ENCODE measurements around the gene EIF4A3.

The EIF4A3 gene

DNA sequence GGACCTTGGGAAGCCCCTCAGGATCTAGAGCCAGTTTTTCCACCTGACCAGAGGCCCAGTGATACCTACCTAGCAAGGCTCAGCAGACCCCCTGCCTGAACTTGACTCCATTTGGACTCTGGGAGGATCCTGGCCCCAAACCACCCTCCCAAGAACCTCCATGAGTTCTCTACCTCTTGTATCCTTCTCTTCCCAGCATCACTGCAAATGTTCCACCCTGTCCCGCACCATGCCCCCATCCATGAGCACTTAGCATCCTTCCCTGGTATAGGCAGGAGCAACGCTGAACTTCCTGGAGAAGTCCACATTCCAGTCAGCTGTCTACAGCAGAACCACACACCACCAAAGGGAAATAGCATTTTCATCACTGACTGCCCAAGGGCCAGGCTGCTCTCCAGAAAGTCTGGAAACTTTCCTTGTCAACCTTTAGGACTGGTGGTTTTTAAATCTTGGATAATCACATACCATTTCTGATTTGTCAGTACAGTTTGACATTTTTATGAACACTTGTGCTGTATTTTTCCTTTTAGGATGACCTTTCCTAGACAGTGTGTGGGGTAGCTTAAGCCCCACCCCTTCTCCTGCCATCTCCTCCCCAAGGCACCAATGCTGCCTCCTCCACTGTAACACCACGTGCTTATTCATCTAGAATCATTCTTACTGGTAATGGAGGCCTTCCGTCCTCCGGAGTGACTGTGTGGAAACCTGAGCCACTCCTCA is 13.9 kb downstream of the EIF4A3 start:
- no peak for DNase-seq

DNA sequence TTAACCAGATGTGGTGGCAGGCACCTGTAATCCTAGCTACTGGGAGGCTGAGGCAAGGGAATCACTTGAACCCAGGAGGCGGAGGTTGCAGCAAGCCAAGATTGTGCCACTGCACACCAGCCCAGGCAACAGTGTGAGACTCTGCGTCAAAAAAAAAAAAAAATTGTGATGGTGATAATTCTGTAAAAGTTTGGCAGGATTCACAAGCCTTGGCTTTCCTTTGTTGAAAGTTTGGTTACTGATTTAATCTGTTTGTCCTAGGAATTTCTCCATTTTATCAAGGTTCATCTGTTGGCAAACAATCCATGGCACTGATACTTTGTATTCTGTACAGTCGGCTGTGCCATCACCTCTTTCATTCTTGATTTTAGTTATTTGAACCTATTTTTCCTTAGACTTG is 15.9 kb downstream of the EIF4A3 start:
- DNase-seq = no peak

DNA sequence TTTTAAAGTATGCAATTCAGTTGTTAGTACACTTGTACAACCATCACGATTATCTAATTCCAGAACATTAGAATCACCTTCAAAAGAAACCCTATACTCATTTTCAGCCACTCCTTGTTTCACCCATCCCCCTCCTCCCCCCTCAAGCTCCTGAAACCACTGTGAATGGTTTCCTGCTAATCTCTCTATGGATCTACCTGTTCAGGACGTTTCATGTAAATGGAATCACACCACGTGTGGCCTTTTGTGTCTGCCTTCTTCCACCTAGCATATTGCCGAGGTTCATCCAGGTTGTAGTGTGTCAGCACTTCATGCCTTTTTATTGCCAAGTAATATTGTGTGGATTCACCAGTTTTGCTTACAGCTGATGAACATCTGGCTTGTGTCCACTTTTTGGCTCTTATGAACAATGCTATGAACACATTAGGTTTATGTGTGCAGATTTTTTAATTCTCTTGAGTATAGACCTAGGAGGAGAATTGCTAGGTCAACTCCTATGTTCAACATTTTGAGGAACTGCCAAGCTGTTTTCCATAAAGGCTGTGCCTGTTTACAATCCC is 17.8 kb downstream of the EIF4A3 start:
- no peak for DNase-seq

DNA sequence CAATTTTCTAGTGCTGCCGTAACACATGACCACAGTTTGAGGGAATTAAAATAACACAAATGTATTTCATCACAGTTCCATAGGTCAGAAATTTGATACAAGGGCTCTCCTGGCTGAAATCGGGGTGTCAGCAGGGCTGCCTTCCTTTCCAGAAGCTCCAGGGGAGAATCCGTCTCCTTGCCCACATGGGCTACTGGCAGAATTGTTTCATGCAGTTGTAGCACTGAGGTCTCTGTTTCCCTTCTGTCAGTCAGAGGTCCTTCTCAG is 20.5 kb downstream of the EIF4A3 start:
- DNase-seq = no peak

DNA sequence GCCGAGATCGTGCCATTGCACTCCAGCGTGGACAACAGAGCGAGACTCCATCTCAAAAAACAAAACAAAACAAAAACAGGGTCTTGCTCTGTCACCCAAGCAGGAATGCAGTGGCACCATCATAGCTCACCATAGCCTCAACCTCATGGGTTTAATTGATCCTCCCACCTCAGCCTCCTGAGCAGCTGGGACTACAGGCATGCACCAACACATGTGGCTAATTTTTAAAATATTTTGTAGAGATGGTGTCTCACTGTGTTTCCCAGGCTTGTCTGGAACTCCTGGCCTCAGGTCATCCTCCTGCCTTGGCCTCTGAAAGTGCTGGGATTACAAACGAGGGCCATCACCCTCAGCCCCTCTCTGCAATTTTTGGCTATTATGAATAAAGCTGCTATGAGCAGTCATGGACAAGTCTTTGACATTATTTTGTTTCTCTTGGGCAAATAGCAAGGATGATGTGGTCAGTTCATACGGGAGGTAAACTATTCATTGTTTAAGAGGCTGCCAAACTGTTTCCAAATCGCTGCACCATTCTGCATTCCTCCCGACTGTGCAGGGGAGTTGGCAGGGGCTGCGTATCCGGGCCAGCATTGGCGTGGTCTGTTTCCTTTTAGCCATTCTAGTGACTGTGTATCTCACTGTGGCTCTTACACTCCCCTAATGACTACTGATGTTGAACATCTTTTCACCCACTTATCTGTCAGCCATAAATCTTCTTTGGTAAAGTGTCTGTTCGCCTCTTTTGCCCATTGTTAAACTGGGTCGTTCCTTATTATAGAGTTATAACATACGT is 21.1 kb downstream of the EIF4A3 start:
- no peak for DNase-seq

DNA sequence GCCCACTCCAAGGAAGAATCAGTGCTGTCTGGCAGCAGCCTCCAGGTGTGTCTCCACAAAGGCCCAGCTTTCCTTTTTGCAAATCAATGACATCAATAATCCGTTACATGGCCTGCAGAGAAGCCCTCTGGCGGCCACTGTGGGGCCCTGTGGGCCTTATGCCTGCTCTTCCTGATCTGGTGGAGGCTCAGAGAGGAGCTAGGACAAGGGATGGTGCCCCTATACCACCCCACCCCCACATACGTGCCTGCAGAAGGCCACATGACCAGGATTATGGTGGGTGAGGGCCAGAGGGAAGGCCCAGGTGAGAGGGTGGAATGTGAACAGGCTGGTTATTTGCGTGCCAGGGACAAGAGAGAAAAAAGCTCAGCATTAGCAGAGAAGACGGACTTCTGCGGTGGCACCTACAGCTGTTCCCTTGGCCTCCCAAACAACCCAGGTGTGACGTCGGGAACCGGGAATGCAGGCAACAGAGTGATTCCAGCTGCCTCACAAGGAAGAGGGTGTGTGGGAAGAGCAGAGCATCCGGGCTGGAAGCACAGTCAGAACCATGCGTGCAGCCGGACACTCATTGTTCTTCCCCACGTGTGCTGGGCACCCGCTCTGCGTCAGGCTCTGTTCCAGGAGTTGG is 22.5 kb downstream of the EIF4A3 start:
- DNase-seq = no peak

DNA sequence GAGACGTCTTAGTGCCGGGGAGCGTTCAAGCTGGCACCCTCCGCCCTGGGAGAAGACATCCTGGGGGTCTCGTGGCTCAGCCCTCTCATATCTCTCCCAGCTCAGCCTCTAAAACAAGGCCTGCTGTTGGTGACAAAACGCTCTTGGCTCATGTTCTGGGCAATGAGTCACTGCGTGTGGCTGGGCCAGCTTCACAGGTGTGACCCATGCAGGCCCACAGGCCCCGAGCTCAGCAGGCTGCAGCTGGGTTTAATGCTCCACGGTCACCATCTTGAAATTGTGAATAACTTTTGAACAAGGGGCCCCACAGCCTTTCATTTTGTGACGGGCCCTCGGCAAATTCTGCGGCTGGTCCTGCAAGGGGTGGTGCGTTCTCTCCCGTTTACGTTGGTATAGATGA is 23.1 kb downstream of the EIF4A3 start:
- DNase-seq = no peak

DNA sequence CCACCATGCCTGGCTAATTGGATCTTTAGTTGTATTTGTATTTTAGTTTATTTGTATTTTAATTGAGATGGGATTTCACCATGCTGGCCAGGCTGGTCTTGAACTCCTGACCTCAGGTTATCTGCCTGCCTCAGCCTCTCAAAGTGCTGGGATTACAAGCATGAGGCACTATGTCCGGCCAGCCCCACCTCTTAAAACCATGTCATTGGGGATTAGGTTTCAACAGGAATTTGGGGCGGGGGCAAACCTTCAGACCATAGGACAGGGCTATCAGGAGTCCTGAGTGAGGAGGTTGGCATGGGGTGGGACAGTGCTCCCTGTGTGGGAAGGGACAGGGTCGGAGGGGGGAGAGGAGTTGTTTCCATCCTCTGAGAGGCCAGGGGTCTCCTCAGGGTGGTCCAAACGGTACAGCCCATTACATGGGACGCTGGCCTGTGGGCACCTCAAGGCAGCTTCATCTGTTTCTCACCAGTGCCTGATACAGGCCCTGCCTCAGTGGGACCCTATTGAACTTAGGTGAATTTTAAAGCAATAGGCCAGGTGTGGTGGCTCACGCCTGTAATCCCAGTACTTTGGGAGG is 23.9 kb downstream of the EIF4A3 start:
- DNase-seq = no peak

DNA sequence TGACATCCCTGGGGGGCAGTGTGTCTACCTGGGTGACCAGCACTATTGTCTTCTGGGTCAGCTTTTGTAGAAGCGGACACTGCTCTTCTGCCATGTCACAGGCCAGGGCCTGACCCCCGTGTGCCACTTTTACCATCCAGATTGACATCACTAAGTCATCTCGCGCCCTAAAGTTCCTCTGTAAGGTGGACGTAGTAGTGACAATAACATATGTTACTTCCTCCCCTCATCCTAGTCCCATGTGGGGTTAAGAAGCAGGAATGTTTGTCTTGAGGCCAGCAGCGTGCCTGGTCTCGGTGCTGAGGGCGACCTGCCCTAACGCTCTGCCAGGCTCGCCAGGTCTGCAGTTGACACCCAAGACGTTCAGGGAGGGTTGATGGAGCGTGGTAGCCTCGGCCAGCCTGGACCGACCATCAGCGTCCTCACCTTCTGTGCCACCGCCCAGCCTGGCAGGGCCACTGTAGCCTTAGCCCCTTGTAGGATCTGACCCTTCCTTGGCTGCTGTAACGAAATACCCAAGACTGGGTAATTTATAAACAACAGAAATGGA is 24.8 kb downstream of the EIF4A3 start:
- DNase-seq = no peak

DNA sequence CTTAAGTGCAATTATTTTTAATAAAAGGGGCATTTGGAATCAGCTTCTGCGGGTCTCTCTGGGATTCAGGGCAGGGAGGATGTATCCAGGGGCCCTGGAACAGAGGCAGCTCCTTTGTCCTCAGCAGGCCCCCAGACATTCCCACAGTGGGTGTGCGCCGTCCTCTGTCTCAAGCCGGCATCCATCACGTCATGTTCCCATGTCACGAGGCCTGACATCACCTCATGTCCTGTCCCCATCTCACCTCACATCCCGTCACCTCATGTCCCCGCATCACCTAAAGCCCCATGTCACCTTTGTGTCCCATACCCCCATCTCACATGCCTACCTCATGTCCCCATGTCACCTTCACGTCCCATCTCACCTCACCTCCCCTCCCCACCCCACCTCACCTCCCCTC is 27.1 kb downstream of the EIF4A3 start:
- DNase-seq = no peak

DNA sequence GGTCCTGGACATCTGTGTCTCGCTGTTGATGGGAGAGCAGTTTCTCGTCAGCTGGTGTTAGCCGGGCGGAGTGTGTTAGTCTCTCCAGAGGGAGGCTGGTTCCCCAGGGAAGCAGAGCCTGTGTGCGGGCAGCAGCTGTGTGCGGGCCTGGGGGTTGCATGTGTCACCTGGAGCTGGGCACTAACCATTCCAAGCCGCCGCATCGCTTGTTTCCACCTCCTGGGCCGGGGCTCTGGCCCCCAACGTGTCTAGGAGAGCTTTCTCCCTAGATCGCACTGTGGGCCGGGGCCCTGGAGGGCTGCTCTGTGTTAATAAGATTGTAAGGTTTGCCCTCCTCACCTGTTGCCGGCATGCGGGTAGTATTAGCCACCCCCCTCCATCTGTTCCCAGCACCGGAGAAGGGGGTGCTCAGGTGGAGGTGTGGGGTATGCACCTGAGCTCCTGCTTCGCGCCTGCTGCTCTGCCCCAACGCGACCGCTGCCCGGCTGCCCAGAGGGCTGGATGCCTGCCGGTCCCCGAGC is 27.6 kb downstream of the EIF4A3 start:
- DNase-seq = no peak

DNA sequence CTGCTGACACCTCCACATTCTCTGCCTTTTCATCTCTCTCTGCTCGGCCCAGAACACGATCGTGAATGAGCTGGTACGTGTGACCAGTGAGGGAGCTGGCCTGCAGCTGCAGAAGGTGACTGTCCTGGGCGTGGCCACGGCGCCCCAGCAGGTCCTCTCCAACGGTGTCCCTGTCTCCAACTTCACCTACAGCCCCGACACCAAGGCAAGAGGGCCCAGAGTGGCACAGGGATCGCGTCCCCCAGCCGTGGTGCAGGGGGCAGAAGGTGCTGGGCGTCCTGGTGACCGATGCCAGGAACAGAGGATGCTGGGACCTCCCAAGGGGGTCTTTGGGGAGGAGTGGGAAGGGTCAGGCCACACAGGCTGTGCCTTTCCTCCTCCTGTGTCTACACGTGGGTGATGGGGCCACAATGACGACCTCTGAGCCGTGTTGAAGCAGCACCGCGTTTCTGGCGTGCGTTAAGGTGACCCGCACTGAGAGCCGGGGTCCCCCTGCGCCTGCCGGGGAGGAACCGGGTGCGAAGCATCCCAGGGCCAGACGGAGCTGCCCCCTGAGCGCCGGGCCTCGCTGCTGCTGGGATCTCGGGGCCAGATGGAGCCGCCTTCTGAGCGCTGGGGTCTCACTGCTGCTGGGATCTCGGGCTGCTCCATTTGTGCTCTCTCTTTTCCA is 28.2 kb downstream of the EIF4A3 start:
- no peak for DNase-seq

DNA sequence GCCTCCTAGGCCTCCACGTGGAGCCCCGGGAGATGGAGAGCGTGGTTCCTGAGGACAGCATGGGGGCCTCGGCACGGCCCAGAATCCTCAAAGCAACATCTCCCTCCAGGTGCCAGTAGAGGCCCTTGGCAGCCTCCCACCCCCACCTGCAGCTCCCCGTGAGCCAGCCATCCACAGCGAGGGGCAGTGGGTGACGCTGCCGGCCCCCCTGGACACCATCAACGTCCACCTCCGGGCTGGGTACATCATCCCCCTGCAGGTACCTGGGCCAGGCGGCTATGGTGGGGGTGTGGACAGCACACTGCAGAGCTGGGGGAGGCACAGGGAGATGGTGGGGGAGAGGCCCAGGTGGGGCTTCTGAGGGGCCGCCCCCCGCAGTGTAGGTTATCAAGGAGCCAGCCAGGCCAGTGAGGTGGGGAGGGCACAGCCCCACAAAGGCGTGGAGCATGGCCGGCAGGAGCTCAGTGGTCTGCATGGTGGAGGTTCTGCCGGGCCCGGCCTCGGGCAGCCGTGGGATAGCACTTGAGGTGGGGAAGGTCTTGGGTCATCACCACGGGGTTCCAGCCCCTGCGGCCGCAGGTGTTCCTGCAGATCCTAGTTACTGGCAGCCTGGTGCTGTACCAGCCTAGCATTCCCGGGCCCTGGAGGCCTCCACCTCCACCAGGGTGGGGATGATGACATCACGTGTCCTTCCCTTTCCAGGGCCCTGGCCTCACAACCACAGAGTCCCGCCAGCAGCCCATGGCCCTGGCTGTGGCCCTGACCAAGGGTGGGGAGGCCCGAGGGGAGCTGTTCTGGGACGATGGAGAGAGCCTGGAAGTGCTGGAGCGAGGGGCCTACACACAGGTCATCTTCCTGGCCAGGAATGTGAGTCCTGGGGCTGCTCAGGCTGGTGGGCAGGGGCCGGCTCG is 29.2 kb downstream of the EIF4A3 start:
- no peak for DNase-seq

DNA sequence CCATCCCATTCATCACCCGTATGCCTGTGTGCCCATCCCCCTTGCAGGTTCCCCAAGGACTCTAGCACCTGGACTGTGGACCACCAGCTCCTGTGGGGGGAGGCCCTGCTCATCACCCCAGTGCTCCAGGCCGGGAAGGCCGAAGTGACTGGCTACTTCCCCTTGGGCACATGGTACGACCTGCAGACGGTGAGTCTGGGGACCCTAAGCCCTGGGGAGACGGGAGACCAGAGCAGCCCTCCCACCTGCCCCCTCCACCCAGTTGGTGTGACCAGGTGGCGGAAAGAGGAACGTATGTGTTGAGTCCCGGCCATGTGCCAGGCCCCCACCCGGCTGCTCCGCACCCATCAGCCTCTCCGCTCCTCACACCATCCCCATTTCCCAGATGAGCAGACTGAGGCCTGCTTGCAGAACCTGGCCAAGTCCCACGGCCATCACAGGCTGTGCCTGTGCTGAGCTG is 30.0 kb downstream of the EIF4A3 start:
- no peak for DNase-seq

DNA sequence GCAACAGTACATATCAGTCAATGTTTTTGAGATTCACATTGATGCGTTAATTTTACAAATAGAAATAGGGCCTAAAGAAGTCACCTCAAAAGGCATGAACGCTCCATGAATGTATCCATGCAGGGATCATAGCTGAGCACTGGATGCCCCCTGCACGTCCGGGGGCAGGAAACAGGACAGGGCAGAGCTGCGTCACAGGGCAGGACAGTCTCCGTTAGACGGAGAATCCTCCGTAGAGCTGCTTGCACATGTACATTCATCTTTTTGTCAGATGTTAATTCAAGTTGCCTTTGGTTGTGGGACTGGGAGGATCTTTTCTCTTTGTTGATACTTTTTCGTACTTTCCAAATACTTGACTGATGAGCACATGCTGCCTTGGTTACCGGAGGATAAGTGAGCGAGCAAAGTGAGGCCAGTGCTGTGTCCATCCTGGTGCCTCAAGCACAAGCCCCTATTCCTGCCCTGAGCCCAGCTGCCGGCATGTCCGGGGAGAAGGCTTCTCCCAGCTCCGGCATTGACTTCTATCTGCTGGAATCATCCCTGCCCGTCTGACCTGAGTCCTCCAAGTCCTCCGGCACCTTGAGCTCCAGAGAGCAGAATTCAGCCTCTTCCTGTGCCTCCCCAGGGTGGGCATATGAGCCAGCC is 30.5 kb downstream of the EIF4A3 start:
- DNase-seq = no peak

DNA sequence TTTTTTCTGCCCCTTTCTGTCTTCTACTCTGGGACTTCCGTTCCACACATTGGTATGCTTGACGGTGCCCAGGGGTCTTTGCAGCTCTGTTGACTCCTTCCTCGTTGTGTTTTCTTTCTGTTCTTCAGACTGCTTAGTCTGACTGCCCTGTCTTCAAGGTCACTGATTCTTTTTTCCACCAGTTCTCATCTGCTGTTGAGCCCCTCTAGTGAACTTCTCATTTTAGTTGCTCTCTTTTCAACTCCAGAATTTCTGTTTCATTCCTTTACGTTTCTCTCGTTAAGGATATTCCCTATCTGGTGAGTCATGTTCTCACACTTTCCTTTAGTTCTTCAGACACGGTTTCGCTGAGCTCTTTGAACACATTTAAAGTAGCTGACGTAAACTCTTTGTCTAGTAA is 31.8 kb downstream of the EIF4A3 start:
- DNase-seq = no peak

DNA sequence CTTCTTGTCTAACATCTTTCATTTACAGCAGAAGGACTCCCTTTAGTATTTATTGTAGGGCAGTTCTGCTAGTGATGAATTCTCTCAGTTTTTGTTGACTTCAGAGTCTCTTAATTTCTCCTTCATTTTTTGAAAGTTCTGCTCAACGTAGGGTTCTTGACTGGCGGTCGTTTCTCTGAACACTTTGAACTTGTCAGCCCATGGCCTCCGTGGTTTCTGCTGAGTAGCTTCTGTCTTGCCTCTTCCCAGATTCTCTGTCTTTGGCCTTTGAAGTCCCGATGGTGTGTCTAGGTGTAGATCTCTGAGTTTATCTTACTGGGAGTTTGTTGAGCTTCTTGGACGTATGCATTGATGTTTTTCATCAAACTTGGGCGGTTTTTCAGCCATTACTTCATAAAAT is 32.2 kb downstream of the EIF4A3 start:
- DNase-seq = no peak

DNA sequence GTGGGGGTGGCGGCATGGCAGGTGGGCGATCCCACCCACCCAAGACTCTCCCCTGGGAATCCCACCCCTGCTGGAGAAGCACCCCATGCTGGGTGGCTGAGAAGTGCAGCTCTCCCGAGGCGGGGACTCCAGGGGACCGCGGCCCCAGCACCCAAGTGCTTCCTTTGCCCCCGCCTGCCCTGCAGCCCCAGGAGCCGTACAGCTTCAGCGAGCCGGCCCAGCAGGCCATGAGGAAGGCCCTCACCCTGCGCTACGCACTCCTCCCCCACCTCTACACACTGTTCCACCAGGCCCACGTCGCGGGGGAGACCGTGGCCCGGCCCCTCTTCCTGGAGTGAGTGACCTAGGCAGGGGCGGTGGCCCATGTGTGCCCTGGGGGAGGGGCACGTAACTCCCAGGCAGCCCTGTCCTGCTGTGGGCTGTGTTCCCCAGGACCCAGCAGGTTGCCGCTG is 33.9 kb downstream of the EIF4A3 start:
- DNase-seq = no peak

DNA sequence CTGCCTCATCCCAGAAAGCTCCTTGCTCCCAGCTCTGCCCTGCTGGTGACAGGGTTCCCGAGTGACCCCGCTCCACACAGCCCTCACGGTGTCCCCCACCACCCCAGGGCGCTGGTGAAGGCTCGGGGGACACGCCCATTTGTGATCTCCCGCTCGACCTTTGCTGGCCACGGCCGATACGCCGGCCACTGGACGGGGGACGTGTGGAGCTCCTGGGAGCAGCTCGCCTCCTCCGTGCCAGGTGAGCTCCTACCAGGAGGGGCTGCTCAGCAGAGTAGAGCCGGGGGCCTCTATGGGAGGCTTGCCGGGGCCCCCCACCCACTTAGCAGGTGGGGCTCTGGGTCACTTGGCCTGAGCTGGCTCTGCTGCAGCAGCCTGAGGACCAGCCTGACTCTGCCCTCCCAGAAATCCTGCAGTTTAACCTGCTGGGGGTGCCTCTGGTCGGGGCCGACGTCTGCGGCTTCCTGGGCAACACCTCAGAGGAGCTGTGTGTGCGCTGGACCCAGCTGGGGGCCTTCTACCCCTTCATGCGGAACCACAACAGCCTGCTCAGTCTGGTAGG is 34.4 kb downstream of the EIF4A3 start:
- no peak for DNase-seq

DNA sequence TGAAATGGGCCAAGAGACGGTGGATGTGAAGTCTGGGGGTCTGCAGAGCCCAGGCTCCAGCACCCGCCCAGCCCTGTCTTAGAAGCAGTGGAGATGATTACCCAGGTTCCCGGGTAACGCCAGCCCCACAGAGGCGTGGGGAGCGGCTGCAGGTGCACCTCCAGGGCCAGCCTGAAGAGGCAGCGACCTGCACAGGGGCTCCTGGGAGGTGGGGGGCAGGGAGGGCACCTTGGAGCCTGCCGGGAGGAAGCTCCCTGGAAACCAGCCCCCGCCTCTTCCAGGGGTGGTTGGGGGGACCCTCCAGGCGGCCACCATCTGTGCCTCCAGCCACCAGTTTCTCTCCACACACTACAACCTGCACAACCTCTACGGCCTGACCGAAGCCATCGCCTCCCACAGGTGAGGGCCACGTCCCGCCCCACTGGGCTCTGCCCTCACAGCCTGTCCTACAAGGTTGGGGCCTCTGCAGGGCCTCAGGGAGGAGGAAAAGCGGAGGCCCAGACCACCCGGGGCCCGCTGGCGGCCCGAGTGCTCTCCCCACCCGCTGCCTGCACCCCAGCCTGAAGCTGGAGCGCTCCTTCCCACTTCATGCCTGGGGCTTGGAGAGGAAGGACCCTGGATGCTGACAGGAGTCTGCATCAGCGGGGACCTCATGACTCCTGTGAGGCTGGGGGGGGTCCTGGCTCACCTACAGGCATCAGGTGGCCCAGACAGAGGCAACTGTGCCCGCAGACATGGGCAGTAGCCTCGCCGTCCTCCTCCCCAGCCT is 35.0 kb downstream of the EIF4A3 start:
- DNase-seq = no peak

Measured in Kasumi-1 (cell line).